GM19328 (cell line): ENCODE results near the gene TNIK.

Experiments used
- ATAC-seq: cut with Tn5 transposase; IDR thresholded peaks from one replicate; pipeline ENCODE4 v1.9.1; 2021; ENCODE audit warnings: mild to moderate bottlenecking, moderate library complexity; ENCODE audit not compliant: unreplicated experiment

TNIK gene

GRCh38 chr3:171013822-171014748 lies 446.1 kb downstream of the TNIK start:
- ATAC-seq, result no peak

DNA sequence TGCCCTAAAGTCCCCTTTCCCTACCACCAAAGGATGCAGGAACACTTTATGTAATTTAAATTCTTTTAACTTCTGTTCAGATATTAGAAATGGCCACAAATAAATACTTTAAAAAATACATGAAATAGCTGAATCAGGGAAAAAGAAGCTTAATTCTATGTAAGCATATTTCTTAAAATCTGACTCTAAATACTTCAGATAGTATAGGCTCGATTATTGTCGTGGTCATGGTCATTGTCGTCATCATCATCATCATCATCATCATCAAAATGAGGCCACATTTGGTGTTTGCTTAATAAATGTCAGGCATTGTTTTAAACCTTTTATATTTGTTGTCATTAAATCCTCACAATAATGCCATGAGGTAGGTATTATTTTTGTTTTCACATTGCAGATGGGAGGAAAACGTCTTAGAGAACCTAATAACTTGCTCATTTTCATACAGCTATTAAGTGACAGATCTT lies 448.3 kb downstream of the TNIK start:
- no peak for ATAC-seq
